ENCODE measurements around the gene RALGPS2.

DNA sequence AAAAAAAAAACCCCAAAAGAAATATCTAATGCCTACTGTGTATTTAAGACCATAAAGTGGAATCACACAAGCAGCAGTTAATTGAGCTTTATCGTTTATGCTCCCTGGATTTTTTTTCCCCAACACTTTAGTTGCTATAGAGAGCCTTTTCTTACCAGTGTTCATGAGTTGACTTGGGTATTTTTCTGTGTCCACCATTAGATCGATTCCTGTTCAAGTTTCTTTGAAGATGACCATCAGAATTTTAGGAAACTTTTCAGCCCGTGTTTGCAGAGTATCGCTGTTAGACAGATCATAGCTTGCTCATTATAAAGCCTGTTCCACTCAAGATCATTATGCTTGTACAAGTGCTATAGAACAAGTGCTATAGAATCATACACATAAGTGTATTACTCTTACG is 1.5 kb downstream of the RALGPS2 start:
- no peak for TF ChIP-seq ISL1 (CRISPR knock-in tag; IDR thresholded peaks at IDR 0.05)
- TF ChIP-seq, protein P1, sequence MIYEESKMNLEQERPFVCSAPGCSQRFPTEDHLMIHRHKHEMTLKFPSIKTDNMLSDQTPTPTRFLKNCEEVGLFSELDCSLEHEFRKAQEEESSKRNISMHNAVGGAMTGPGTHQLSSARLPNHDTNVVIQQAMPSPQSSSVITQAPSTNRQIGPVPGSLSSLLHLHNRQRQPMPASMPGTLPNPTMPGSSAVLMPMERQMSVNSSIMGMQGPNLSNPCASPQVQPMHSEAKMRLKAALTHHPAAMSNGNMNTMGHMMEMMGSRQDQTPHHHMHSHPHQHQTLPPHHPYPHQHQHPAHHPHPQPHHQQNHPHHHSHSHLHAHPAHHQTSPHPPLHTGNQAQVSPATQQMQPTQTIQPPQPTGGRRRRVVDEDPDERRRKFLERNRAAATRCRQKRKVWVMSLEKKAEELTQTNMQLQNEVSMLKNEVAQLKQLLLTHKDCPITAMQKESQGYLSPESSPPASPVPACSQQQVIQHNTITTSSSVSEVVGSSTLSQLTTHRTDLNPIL (CRISPR knock-in tag; IDR thresholded peaks at IDR 0.05; ENCODE audit: low read depth), result no peak
- TF ChIP-seq ZFP3 (CRISPR knock-in tag; IDR thresholded peaks at IDR 0.05), result no peak
- TF ChIP-seq, protein P2, sequence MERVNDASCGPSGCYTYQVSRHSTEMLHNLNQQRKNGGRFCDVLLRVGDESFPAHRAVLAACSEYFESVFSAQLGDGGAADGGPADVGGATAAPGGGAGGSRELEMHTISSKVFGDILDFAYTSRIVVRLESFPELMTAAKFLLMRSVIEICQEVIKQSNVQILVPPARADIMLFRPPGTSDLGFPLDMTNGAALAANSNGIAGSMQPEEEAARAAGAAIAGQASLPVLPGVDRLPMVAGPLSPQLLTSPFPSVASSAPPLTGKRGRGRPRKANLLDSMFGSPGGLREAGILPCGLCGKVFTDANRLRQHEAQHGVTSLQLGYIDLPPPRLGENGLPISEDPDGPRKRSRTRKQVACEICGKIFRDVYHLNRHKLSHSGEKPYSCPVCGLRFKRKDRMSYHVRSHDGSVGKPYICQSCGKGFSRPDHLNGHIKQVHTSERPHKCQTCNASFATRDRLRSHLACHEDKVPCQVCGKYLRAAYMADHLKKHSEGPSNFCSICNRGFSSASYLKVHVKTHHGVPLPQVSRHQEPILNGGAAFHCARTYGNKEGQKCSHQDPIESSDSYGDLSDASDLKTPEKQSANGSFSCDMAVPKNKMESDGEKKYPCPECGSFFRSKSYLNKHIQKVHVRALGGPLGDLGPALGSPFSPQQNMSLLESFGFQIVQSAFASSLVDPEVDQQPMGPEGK (CRISPR knock-in tag; IDR thresholded peaks at IDR 0.05; ENCODE audit: borderline replicate concordance), result no peak
- no peak for TF ChIP-seq ZNF8 (CRISPR knock-in tag; IDR thresholded peaks at IDR 0.05)
- TF ChIP-seq BACH2 (CRISPR knock-in tag; IDR thresholded peaks at IDR 0.05; ENCODE audit: borderline replicate concordance), result no peak
- TF ChIP-seq OSR1 (CRISPR knock-in tag; IDR thresholded peaks at IDR 0.05), result no peak
- no peak for TF ChIP-seq ARNTL (CRISPR knock-in tag; IDR thresholded peaks at IDR 0.05; ENCODE audit: borderline replicate concordance, low read depth)
- TF ChIP-seq ZC3H10 (CRISPR knock-in tag; IDR thresholded peaks at IDR 0.05), result no peak
- TF ChIP-seq, protein P3, sequence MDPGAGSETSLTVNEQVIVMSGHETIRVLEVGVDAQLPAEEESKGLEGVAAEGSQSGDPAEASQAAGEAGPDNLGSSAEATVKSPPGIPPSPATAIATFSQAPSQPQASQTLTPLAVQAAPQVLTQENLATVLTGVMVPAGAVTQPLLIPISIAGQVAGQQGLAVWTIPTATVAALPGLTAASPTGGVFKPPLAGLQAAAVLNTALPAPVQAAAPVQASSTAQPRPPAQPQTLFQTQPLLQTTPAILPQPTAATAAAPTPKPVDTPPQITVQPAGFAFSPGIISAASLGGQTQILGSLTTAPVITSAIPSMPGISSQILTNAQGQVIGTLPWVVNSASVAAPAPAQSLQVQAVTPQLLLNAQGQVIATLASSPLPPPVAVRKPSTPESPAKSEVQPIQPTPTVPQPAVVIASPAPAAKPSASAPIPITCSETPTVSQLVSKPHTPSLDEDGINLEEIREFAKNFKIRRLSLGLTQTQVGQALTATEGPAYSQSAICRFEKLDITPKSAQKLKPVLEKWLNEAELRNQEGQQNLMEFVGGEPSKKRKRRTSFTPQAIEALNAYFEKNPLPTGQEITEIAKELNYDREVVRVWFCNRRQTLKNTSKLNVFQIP (CRISPR knock-in tag; IDR thresholded peaks at IDR 0.05; ENCODE audit: borderline replicate concordance, low read depth), result no peak
